Measurements from ENCODE around the gene ST14. TPM values are rescaled to one million over a fixed set of nuclear protein-coding genes. Genes with fewer than 3 reads are reported as not detected.
"Not testable (repeated sequence)": the region's sequence is repeated elsewhere in the genome, so short reads cannot be mapped to it uniquely, and the experiment has no call there.

Gene ST14
- polyA plus RNA-seq, 1 of the 3 experiments (the other 2 are of a cell fraction) = not detected

DNA sequence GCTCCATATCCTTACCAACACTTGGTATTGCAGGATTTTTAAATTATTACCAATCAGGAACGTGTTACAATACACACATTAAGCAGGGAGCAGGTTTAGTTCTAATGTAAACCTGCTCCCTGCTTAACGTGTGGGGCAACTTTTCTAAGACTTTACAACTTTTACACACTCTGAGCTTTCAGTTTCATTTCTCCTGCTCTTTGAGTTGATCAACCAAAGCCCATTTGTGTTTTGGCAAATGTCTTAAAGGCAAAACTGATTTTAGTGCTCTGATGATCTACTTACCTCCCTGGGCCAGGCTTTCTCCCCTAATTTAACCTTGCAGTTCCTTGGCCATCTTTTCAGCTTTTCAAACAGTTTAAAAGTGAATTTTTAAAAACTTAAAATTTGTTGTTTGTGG, 84.2 kb downstream of the ST14 start (continued):
- no peak for TF ChIP-seq USF2 (IDR thresholded peaks at IDR 0.05; ENCODE audit: borderline replicate concordance, low read depth, low read length)
- no peak for TF ChIP-seq NRF1 (IDR thresholded peaks at IDR 0.05; ENCODE audit: low read depth, low read length)

DNA sequence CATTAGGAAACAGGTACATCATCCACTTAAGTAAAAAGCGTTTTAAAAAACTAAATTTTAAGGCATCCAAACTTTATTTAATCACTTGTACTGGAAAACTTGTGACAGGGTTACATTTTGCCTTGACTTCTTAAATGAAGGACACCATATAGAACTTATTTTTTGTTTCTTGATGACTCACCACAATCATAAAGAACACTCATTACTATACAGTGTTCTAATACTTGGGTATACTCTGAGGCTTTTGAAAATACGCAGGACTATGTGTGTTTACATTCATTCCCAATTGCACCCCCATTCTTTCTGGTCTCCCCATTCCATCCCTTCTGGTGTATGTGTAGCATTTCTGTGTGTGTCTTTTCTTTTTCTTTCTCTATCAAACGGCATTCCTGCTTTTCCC, 85.3 kb downstream of the ST14 start:
- no peaks in the 10 kb centered on the region for H3K9me3 ChIP-seq
- no peak for TF ChIP-seq FOXJ3 (CRISPR knock-in tag; IDR thresholded peaks at IDR 0.05)
- TF ChIP-seq RXRA (IDR thresholded peaks at IDR 0.05; ENCODE audit: borderline replicate concordance, low read depth) = no peak
- no peak for TF ChIP-seq POLR2AphosphoS5 (IDR thresholded peaks at IDR 0.05; ENCODE audit: low read depth, low read length)
- no peaks in the 10 kb centered on the region for H3K9me2 ChIP-seq
- no peaks in the 10 kb centered on the region for H3K79me2 ChIP-seq (ENCODE audit: insufficient read depth)
- H3K4me2 ChIP-seq = no peak overlapping the region
- no peak overlapping the region for H2AFZ ChIP-seq (ENCODE audit: low read depth)
- CTCF ChIA-PET = no interaction called here
- peaks cover 4% of the 10 kb centered on the region for H3F3A ChIP-seq (replicated peaks; ENCODE audit: insufficient read depth)
- H3K36me3 ChIP-seq (replicated peaks in 1 of 2; ENCODE audit: control insufficient read depth in 1 of 2, insufficient read depth in 2 of 2, low read length in 1 of 2) = no peaks in the 10 kb centered on the region
- no peak overlapping the region for H3K4me3 ChIP-seq (ENCODE audit: low read depth in 2 of 2, low read length in 1 of 2)
- no peaks in the 10 kb centered on the region; a peak in 2 of 4 replicates for H3K4me1 ChIP-seq (ENCODE audit: control insufficient read depth in 1 of 2, insufficient read depth in 2 of 2, low read depth in 1 of 2, low read length in 1 of 2)
- no peaks in the 10 kb centered on the region for H3K27me3 ChIP-seq (ENCODE audit: insufficient read depth)
- DNase-seq = no peak
- H3K27ac ChIP-seq (ENCODE audit: low read depth in 2 of 2, low read length in 1 of 2) = no peak overlapping the region
- no peaks in the 10 kb centered on the region for H4K20me1 ChIP-seq (ENCODE audit: insufficient read depth)
- POLR2A ChIA-PET = no interaction called here
- 96% methylated on average over 3 of the region's 3 CpGs for WGBS (ENCODE audit: low lambda C conversion rate)
- H3K9ac ChIP-seq = no peak overlapping the region

DNA sequence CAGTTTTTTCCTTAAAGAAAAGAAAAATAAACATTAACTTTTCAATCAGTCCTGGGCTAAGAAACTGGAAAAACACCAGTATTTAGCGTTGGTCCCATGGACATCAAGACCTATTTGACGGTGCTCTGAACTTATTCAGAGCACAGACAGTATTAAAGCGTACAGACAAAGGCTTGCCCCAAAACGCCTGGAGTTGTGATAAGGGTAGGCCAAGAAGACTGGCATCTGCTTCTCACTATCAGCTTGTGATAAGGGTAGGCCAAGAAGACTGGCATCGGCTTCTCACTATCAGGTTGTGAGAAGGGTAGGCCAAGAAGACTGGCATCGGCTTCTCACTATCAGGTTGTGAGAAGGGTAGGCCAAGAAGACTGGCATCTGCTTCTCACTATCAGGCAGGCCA, 85.8 kb downstream of the ST14 start:
- DNase-seq; H3F3A ChIP-seq (replicated peaks; ENCODE audit: insufficient read depth); H3K27ac ChIP-seq (ENCODE audit: low read depth in 2 of 2, low read length in 1 of 2); H3K36me3 ChIP-seq (replicated peaks in 1 of 2; ENCODE audit: control insufficient read depth in 1 of 2, insufficient read depth in 2 of 2, low read length in 1 of 2); H3K4me2 ChIP-seq; H3K9ac ChIP-seq; POLR2A ChIA-PET; H3K4me3 ChIP-seq (ENCODE audit: low read depth in 2 of 2, low read length in 1 of 2); H3K27me3 ChIP-seq (ENCODE audit: insufficient read depth); H4K20me1 ChIP-seq (ENCODE audit: insufficient read depth); H3K4me1 ChIP-seq (ENCODE audit: control insufficient read depth in 1 of 2, insufficient read depth in 2 of 2, low read depth in 1 of 2, low read length in 1 of 2); H3K79me2 ChIP-seq (ENCODE audit: insufficient read depth); CTCF ChIA-PET; H3K9me2 ChIP-seq; H2AFZ ChIP-seq (ENCODE audit: low read depth); H3K9me3 ChIP-seq: not testable (repeated sequence)
- WGBS (ENCODE audit: low lambda C conversion rate) = 94% methylated on average over 6 of the region's 6 CpGs

DNA sequence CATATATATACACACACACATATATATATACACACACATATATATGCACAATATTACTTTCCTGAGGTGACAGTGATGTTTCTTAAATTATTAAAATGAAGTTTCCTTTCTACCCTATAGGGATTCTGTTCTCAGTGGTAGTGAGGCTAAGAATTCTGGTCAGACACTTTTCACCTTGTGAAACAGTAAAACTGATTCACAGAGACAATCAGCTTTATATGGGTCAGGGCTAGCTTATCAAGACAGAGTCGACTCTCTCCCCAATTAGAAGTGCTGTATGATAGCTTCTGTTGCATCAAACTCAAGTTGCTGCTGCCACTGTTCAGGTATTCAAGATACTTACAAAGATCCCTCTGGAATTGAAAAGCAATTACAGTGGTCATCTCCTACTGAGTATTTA, 86.7 kb downstream of the ST14 start:
- TF ChIP-seq CHD2 (IDR thresholded peaks at IDR 0.05; ENCODE audit: low read length, partially characterized antibody) (no peak), RCOR1 (IDR thresholded peaks at IDR 0.05; ENCODE audit: low read length) (no peak), MXI1 (IDR thresholded peaks at IDR 0.05; ENCODE audit: low read depth, low read length) (no peak), FOXJ3 (CRISPR knock-in tag; IDR thresholded peaks at IDR 0.05) (no peak)
- TF ChIP-seq, protein P1, sequence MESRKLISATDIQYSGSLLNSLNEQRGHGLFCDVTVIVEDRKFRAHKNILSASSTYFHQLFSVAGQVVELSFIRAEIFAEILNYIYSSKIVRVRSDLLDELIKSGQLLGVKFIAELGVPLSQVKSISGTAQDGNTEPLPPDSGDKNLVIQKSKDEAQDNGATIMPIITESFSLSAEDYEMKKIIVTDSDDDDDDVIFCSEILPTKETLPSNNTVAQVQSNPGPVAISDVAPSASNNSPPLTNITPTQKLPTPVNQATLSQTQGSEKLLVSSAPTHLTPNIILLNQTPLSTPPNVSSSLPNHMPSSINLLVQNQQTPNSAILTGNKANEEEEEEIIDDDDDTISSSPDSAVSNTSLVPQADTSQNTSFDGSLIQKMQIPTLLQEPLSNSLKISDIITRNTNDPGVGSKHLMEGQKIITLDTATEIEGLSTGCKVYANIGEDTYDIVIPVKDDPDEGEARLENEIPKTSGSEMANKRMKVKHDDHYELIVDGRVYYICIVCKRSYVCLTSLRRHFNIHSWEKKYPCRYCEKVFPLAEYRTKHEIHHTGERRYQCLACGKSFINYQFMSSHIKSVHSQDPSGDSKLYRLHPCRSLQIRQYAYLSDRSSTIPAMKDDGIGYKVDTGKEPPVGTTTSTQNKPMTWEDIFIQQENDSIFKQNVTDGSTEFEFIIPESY (IDR thresholded peaks at IDR 0.05; ENCODE audit: borderline replicate concordance, low read depth) = no peak
- no peak for DNase-seq
- 29% methylated on average over 1 of the region's 1 CpG for WGBS (ENCODE audit: low lambda C conversion rate)
- Histone ChIP-seq H3K9me2 (no peaks in the 10 kb centered on the region), H4K20me1 (ENCODE audit: insufficient read depth) (no peaks in the 10 kb centered on the region), H2AFZ (ENCODE audit: low read depth) (no peak overlapping the region), H3K9me3 (no peaks in the 10 kb centered on the region), H3K79me2 (ENCODE audit: insufficient read depth) (0 out of 2 replicates have a peak, but pooled peaks cover 4% of the 10 kb centered on the region), H3K4me3 (ENCODE audit: low read depth in 2 of 2, low read length in 1 of 2) (no peak overlapping the region), H3K27ac (ENCODE audit: low read depth in 2 of 2, low read length in 1 of 2) (no peak overlapping the region), H3K4me1 (ENCODE audit: control insufficient read depth in 1 of 2, insufficient read depth in 2 of 2, low read depth in 1 of 2, low read length in 1 of 2) (no peaks in the 10 kb centered on the region; a peak in 2 of 4 replicates), H3F3A (replicated peaks; ENCODE audit: insufficient read depth) (peaks cover 2% of the 10 kb centered on the region), H3K4me2 (no peak overlapping the region), H3K9ac (no peak overlapping the region), H3K36me3 (replicated peaks in 1 of 2; ENCODE audit: control insufficient read depth in 1 of 2, insufficient read depth in 2 of 2, low read length in 1 of 2) (no peaks in the 10 kb centered on the region), H3K27me3 (ENCODE audit: insufficient read depth) (no peaks in the 10 kb centered on the region)
- ChIA-PET CTCF (no interaction called here), POLR2A (no interaction called here)

Data from SK-N-SH (cell line).